ENCODE data around the gene ZNF521.

Gene ZNF521

DNA sequence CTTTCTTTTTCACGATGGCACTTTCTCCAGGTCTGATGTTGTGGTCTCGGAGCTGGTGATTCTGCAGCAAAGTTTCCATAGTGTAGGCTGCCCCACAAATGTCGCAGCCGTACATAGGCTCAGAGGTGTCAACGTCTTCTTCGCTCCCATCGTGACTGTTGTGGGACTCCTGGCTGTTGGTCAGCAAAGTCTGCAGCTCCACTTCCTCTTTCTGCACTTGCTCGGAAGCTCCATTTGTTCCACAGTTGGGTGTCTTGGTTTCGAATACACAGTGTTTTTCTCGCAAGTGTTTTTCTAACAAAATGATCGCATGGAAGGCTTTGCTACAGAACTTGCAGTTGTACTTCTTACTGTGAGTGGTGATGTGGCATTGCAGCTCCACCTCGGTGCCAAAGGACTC, 126.8 kb downstream of the ZNF521 start:
- no peak for DNase-seq (ENCODE audit: low read depth)

- DNase-seq (ENCODE audit: low read depth): no peak
Measured at GRCh38 chr18:25223899-25224886, 127.8 kb downstream of the ZNF521 start.

DNA sequence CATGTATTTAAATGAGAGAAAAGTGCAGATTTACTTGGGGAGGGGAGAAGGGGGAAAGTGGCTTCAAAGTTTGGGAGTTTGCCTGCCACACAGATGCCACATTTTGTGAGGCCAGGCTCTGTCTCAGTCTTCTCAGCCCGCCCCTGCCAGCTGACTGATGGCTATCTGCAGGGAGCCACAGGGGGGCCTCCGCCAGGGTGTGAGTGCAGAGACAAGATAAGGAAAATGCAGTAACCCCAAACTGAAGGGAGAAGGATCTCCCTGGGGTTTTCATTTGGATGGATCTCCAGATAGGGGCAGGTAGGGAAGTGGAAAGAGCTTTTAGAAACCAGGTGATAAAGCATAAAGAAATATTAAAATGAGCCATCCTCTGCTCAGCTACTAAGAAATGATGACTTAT, 128.8 kb downstream of the ZNF521 start:
- DNase-seq (ENCODE audit: low read depth): no peak

DNA sequence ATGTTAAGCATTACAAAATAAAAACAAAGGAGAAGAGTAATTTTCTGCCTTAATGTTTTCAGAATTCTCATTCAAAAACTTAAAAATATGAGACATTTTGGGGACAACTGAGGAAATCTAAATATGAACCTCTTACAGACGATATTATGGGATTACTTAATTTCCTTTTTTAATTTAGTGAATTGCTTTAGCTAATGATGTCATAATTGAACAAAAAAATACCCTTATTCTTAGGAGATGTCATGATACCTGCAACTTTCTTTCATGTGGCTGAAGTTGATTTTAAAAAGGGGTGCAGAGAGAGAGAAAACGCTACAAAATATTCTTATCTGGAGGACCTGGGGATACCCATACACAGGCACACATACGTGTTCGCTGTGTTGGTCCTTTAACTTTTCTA, 129.3 kb downstream of the ZNF521 start:
- DNase-seq (ENCODE audit: low read depth): no peak

GRCh38 chr18:25210622-25211021, 141.3 kb downstream of the ZNF521 start:
- no peak for DNase-seq (ENCODE audit: low read depth)

DNA sequence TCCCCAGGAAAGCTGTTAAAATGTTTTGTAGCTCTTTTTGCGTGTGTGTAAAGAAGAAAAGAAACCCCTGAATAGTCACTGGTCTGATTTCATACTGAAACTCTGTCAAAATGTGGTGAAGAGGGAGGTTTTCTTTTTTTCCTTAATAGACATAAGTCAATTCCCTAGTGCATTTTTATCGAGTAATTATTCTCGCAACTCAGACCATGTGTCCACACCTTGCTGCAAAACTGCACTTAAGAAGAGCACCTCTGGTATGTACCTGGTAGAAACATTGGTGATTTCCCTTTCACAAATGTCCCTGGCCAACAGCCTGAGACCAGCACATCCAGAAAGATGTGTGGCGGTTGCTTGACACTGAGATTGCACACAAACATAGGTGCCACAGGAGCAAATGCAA, 159.9 kb downstream of the ZNF521 start:
- DNase-seq (ENCODE audit: low read depth): no peak

DNA sequence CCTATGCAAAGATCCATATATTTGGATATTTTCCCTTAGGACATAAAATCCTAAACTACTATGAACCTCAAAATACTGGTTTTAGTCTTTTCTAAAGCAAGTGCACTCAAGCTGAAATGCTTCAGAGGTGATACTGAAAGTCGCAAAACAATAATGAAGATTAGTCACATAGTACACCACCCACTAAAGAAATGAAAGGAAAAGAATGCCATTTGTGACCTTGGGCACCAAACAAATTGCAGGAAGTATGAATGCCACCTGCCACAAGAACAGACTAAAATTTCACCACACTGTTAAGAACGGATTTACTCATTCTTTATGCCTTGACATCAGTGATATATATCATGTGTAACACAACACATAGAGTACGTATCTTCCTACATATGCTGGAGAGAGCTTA, 161.5 kb downstream of the ZNF521 start:
- no peak for DNase-seq (ENCODE audit: low read depth)

DNA sequence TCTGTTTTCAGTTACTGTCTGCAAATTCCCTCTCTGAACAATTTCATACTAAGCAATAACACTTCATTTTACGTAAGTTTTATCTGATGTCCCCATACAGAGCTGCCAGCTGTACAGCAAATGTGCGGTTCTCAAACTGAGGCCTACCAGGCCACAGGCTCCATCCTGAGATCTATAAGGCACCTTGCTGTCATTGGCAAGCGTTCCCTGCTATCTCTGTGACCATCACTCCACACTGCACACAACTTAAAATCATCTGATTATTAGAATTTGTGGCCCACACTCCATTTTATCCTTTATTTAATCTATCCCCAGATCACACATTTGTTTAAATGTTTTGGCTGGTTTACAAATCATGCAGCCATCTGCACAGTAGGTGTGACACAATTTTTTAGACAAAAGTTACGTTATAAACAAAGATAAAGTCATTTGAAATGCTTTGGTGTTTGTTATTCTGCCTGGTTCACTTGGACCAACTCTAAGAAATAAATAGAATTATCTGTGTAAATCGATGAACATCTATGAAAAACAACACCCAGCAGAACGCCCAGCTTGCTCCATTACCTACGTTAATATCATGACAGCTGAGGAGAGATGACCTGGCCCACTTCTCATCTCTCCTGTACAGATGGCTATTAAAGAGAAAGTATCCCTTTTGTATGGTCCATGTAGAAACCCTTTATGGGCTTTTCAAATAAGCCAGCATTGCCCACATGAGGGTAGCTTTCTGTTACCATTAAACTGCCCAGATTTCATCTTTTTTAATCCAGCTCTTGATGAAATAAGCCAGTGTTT, 162.4 kb downstream of the ZNF521 start:
- DNase-seq (ENCODE audit: low read depth): no peak

- no peak for DNase-seq (ENCODE audit: low read depth)
Measured at GRCh38 chr18:25187521-25188192, 164.3 kb downstream of the ZNF521 start.

GRCh38 chr18:25186871-25187270, 165.1 kb downstream of the ZNF521 start:
- no peak for DNase-seq (ENCODE audit: low read depth)

GRCh38 chr18:25181993-25182392, 170.0 kb downstream of the ZNF521 start:
- no peak for DNase-seq (ENCODE audit: low read depth)

- no peak for DNase-seq (ENCODE audit: low read depth)
Measured at GRCh38 chr18:25181581-25181980, 170.4 kb downstream of the ZNF521 start.

GRCh38 chr18:25180973-25181548, 170.9 kb downstream of the ZNF521 start:
- no peak for DNase-seq (ENCODE audit: low read depth)

DNA sequence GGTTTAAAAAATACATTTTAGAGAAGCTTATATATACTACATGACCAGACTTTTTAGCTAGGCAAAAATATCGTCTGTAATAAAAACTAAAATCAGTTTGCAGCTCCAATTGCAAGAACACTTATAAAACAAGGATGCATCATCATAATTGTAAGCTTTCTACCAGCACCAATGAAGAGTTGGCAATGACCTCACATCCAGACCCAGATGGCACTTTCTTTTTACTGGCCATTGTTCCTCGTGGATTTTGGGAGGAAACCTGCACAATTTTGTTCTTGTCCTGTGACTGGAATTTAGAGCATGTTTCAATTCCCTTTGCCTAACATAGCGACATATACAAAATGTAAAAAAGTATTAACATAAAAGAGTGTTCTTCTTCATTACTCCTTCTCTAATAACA, 174.3 kb downstream of the ZNF521 start:
- DNase-seq (ENCODE audit: low read depth): no peak

DNA sequence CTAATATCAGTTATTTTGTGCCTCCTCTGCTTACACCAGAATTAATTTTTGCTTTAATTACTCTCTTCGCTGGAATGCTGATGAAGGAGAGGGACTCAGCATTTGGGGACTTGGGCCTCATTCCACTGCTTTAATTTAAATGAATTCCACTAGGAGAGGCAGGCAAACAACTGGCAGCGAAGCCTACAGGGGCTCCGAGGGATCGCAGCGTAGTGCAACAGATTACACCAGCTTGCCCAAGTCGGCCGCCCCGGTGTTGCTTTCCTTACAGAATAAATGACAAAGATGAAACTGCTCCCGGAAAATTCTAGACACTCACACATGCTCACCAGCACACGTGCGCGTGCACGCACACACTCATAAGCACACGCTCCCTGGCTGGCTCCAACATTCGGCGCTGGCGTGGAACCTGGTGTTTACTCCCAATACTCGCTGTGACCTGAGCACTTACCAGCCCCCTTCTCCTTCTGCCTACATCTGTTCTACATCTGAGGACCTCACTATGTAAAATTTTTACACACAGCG, 175.4 kb downstream of the ZNF521 start:
- no peak for DNase-seq (ENCODE audit: low read depth)

- DNase-seq (ENCODE audit: low read depth): no peak
Measured at GRCh38 chr18:25175558-25176517, 176.1 kb downstream of the ZNF521 start.

DNA sequence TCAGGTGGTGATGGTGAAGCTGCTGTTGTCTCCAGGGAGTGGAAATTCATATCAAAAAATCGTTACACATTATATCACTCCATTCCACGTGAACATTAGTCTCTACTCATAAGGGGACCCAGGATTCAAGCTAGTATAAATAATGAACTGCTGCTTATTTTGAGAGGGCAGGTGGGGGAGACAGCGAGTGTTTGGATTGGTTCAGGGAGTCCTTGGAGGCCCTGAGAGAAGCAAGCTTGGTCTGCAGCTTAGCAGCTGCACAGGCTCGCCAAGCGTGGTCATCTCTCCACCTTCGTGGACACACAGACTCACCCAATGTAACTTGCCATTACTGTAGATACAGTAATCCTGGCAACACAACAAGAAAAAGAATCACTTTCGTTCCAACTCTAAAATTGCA, 177.6 kb downstream of the ZNF521 start:
- DNase-seq (ENCODE audit: low read depth): no peak

DNA sequence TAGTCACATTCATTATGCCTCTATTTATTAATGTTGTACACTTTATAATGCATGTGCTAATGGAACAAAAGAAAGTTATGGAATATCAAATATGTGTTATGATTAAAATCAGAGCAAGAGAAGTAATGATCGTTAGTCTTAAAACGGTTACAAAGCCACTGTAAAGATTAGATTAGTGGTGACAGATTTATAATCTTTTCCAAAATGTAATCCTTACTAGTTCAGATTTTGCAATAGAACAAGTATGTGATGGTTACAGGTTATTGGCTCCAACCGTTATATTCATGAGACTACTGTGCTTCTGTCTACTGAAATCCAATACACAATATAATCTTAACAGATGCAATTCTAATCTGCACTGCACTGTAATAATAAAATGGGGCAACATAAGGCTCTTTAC, 180.6 kb downstream of the ZNF521 start:
- DNase-seq (ENCODE audit: low read depth): no peak

- no peak for DNase-seq (ENCODE audit: low read depth)
Measured at GRCh38 chr18:25170402-25170801, 181.6 kb downstream of the ZNF521 start.

GRCh38 chr18:25169701-25170100, 182.3 kb downstream of the ZNF521 start:
- DNase-seq (ENCODE audit: low read depth): no peak

Measured in fibroblast of the conjunctiva (primary cell).